Fibroblast of skin of right quadriceps (primary cell): Measurements from ENCODE around the gene MASTL.

ENCODE experiments used
- DNase-seq: peaks from one replicate; pipeline ENCODE4 v3.0.0-alpha.2; 2013

MASTL gene

GRCh38 chr10:27225642-27226257 is 70.6 kb downstream of the MASTL start:
- no peak for DNase-seq

- no peak for DNase-seq
Observed at GRCh38 chr10:27230022-27230421, 74.9 kb downstream of the MASTL start.

- DNase-seq, result no peak
Observed at GRCh38 chr10:27235706-27236105, 80.6 kb downstream of the MASTL start.
